HUDEP-2 (cell line): ENCODE measurements around the gene CERS5.
"Not testable (repeated sequence)": the region's sequence is repeated elsewhere in the genome, so short reads cannot be mapped to it uniquely, and the experiment has no call there.

Experiments used
- DNase-seq, 76 experiments: peaks; one replicate each; lab custom pipeline; 2025; ENCODE audit not compliant: unreplicated experiment in 76 of 76; lab: John Stamatoyannopoulos, UW

CERS5 gene

GRCh38 chr12:50187084-50187900, 20.1 kb upstream of the CERS5 start:
- no peak for DNase-seq

- DNase-seq, result no peak
Observed at GRCh38 chr12:50186681-50187080, 19.5 kb upstream of the CERS5 start.

GRCh38 chr12:50185970-50186663, 18.9 kb upstream of the CERS5 start:
- no peak for DNase-seq

GRCh38 chr12:50185301-50185895, 18.2 kb upstream of the CERS5 start:
- no peak for DNase-seq

GRCh38 chr12:50184261-50184660, 17.1 kb upstream of the CERS5 start:
- DNase-seq, result no peak

GRCh38 chr12:50182461-50182860, 15.3 kb upstream of the CERS5 start:
- DNase-seq, result peak in 1 of 76 experiments; percentile 1

- no peak for DNase-seq
Observed at GRCh38 chr12:50181691-50182090, 14.5 kb upstream of the CERS5 start.

GRCh38 chr12:50175716-50176026, 8.5 kb upstream of the CERS5 start:
- no peak for DNase-seq

GRCh38 chr12:50174971-50175715, 8.0 kb upstream of the CERS5 start:
- DNase-seq, result peak in 29 of 76 experiments; percentile 14 to 63 (median 35)

- DNase-seq, result peak in 5 of 76 experiments; percentile 11 to 51 (median 24)
Observed at GRCh38 chr12:50166799-50167048, 445 bp downstream of the CERS5 start.

GRCh38 chr12:50164963-50165362, 2.2 kb downstream of the CERS5 start:
- no peak for DNase-seq

- no peak for DNase-seq
Observed at GRCh38 chr12:50162230-50162629, 4.9 kb downstream of the CERS5 start.

- DNase-seq, result no peak
Observed at GRCh38 chr12:50160643-50161042, 6.5 kb downstream of the CERS5 start.

GRCh38 chr12:50157259-50157658, 9.9 kb downstream of the CERS5 start:
- DNase-seq, result no peak

- DNase-seq, result no peak
Observed at GRCh38 chr12:50156641-50157040, 10.5 kb downstream of the CERS5 start.

- not testable (repeated sequence) for DNase-seq
Observed at GRCh38 chr12:50154947-50155346, 12.2 kb downstream of the CERS5 start.

- no peak for DNase-seq
Observed at GRCh38 chr12:50151047-50151687, 16.0 kb downstream of the CERS5 start.

- no peak for DNase-seq
Observed at GRCh38 chr12:50149311-50149710, 17.9 kb downstream of the CERS5 start.

GRCh38 chr12:50148011-50148410, 19.2 kb downstream of the CERS5 start:
- DNase-seq, result not testable (repeated sequence)

- DNase-seq, result no peak
Observed at GRCh38 chr12:50147281-50147680, 19.9 kb downstream of the CERS5 start.

GRCh38 chr12:50145439-50145838, 21.7 kb downstream of the CERS5 start:
- no peak for DNase-seq
